ENCODE data around the gene ZNF491.
"Not testable (repeated sequence)": the region's sequence is repeated elsewhere in the genome, so short reads cannot be mapped to it uniquely, and the experiment has no call there.

ZNF491 gene

DNA sequence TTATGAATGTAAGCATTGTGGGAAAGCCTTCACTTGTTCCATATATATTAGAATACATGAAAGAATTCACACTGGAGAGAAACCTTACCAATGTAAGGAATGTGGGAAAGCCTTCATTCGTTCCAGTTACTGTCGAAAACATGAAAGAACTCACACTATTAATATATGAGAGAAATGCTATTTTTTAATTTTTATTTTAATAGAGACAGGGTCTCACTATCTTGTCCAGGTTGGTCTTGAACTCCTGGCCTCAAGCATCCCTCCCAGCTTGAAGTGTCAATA is 8.7 kb downstream of the ZNF491 start:
- no peak for DNase-seq

DNA sequence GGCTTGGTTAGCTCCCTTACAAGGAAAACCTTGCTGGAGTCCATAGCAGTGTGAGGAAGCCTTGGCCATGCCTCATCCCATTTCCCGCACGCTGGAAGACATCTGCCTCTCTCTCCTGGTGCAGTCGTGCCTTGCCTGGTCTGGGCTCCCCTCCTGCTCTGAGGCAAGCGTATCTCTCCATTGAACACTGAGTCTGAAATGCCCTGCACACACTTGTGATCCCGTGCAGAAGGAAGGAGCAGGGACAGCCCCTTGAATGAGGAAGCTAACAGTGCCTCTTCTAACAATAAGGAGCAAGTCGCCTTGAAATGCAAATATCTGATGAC is 15.3 kb downstream of the ZNF491 start:
- DNase-seq, result no peak

DNA sequence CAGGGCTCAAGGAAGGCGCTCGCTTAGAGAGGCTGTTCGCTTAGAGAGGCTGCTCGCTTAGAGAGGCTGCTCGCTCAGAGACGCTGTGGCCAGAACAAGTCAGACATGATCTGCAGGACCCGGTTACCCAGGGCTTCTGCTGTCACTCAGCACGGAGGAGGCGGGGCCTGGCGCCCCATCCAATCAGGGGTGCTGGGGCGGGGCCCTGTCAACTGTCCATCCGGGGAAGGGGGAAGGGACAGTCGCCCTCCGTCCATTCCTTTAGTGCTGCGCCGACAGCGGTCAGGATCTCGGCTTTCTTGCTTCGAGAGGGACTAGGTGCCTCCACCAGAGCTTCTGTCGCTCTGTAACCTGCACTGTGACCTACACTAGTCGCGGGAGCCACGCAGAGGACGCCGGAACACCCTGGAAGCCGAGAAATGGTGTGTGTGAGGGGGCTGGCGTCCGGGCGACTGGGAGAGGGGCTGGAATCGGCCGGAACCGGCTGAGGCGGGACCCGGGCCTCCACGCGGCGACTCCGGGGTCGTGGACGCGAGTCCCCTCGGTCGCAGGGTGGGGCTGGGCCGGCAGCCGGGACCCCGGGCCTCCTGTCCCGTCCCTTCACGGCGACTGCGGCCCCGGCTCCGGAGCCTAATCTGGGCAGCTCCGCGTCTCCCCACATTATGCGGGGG is 15.8 kb downstream of the ZNF491 start, which contains the start of gene ZNF440:
TSS of gene ZNF440 (plus strand) at position 245 of the 671 bp plus-strand sequence. CDS start at position 420, 175 bp downstream.
- DNase-seq, result peak; percentile 85

DNA sequence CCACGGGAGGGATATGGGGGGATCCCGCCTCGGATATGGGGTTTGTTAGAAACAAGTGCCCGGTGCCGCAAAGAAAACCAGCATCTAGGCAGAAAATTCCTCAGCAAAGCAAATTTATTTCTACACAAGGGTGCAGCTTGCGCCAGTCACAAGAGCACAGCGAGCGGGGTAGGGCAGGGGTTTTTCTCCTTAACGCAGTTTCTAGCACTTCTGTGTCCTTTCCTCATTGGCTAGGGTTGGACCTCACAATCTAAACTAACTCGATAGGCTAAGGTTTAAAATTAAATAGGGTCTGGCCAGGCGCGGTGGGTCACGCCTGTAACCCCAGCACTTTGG is 16.3 kb downstream of the ZNF491 start:
- no peak for DNase-seq

DNA sequence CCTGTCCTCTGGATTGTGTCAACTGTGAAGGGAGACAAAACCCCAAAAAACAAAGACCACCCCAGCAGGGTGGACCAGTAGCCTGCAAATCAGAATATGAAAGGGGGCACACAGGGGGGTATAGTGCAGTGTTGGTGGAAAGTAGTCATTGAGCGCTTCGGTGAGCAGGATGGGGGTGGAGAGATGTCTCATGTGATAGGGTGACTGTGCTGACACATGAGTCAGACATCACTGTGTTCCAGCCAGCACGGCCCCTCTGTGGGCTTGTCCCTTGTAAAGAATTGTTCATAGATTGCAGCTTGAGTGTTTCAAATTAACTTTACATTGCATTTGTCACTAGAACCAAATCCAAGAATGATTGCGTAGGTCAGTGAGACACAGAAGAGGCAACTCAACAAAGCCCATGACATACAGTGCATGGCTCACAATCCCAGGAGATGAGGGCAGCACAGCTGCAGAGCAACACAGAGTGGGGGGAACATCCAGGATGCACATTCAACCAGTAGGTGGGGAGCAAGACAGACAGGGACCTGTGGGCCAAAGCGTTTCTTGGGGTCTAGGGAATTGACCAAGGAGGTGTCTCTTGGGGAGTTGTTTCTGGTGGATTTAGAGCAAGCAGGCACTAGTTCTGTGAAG is 23.3 kb downstream of the ZNF491 start:
- DNase-seq, result no peak

DNA sequence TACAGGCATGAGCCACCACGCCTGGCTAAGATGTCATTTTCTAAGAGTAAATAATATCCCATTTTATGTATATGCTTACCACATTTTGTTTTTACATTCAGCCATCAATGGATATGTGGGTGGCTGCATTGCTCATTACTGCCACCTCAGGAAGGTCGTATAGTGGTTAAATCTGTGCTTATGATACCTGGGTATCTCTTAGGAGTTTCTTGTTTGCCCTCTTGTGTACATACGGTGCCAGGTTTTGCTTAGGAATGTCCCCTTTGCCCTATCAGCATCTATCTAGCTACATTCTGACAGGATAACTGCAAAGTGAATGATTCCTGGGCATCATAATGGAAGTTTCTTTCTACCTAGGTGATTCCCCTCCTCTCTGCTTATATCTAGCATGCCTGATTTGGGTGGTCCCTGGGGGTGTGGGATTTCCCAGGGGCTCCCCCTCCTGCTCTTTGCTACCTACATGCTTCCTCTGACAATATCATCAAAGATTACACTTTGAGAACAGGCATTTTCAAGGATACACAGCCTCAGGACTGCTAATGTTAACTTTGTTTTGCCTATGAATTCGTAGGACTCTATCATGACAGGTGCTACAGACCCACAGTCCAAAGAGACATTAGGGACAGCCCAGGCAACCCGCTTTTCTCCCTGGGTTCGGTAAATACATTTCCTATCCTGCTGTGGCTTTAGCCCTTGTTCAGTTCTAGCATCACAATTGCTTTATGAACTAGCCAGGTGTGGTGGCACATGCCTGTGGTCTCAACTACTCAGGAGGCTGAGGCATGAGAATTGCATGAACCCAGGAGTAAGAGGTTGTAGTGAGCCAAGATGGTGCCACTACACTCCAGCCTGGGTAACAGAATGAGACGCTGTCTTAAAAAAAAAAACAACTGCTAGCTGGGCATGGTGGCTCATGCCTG is 30.9 kb downstream of the ZNF491 start:
- not testable (repeated sequence) for DNase-seq

DNA sequence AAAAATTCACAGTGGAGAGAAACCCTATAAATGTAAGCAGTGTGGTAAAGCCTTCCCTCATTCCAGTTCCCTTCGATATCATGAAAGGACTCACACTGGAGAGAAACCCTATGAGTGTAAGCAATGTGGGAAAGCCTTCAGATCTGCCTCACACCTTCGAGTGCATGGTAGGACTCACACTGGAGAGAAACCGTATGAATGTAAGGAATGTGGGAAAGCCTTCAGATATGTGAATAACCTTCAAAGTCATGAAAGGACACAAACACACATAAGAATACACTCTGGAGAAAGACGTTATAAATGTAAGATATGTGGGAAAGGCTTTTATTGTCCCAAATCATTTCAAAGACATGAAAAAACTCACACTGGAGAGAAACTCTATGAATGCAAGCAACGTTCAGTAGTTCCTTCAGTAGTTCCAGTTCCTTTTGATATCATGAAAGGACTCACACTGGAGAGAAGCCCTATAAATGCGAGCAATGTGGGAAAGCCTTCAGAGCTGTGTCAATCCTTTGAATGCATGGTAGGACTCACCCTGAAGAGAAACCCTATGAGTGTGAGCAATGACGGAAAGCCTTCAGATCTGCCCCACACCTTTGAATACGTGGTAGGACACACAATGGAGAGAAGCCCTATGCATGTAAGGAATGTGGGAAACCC is 34.1 kb downstream of the ZNF491 start:
- DNase-seq, result no peak

DNA sequence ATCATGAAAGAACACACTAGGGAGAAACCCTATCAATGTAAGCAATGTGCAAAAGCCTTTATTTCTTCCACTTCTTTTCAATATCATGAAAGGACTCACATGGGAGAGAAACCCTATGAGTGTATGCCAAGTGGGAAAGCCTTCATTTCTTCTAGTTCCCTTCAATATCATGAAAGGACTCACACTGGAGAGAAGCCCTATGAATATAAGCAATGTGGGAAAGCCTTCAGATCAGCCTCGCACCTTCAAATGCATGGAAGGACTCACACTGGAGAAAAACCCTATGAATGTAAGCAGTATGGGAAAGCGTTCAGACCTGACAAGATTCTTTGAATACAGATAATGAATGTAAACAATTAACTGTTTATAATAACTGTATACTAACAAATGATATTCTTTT is 35.2 kb downstream of the ZNF491 start:
- DNase-seq, result no peak

DNA sequence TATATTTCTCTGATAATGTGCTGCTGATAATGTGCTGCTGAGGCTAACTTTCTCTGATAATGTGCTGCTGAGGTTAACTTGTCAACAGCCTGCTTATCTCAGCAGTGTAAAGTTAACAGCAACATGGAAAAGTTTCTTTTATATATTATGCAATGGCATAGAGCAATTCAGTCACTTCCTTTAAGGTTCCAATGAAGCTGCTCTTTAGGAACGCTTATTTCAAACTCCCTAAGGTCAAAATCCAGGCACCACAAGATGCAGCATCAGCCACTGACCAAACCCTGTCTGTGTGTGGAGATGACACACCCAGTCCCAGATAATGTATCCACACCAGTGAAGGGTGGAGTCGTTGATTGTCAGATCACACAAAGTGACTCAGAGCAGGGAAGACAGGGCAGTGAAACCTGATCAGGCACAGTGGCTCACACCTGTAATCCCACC is 37.3 kb downstream of the ZNF491 start:
- not testable (repeated sequence) for DNase-seq

DNA sequence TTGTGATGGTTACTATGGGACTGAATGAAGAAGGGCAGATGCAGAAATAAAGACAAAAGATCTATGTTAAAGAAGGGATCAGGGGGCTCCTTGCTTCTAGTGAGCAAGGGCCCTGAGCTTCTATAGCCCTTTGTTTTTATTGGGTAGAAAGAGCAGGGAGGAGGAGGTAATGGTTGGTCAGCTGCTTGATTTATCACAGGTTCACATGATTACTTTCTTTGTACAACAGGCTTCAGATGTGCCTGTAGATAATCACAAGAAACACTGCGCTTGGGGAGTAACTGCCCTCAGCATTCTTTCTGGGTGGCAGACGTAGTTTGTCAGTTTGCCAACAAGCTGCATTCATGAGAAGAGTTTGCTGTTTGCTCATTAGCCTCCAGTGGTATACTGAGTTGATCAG is 45.4 kb downstream of the ZNF491 start:
- no peak for DNase-seq

DNA sequence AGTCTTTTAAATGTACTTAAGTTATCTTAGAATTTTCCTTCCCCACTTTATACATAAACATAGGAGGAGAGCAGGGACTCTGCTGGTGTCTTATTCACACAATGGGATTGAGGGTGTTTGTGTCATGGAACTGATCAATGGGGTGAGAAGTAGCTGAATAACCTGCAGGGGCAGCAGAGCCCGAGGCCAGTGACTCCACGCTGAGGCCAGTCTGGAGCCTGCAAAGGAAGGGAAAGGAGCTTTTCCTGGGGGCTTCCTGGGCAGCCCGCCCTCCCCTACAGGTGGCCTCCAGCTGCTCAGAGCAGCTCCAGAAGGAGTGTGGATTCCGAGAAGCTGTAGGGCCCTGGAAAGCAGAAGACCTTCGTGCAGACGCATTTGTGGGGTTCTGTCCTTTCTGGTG is 49.3 kb downstream of the ZNF491 start:
- DNase-seq, result not testable (repeated sequence)

DNA sequence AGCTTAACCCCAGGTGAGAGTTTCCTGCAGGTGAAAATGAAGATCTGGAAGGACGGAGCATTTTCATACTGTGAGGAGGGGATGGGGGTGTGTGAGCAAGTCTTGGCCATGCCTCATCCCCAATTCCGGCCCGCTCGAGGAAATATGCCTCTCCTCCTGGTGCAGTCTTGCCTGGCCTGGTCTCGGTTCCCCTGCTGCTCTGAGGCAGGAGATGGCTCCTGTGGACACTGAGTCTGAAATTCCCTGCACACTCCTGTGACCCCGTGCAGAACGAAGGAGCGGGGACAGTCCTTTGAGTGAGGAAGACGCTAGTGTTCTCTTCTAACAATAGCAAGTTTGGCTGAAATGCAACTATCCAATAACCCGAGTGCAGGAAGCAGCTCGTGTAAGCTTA is 49.9 kb downstream of the ZNF491 start:
- DNase-seq, result no peak

DNA sequence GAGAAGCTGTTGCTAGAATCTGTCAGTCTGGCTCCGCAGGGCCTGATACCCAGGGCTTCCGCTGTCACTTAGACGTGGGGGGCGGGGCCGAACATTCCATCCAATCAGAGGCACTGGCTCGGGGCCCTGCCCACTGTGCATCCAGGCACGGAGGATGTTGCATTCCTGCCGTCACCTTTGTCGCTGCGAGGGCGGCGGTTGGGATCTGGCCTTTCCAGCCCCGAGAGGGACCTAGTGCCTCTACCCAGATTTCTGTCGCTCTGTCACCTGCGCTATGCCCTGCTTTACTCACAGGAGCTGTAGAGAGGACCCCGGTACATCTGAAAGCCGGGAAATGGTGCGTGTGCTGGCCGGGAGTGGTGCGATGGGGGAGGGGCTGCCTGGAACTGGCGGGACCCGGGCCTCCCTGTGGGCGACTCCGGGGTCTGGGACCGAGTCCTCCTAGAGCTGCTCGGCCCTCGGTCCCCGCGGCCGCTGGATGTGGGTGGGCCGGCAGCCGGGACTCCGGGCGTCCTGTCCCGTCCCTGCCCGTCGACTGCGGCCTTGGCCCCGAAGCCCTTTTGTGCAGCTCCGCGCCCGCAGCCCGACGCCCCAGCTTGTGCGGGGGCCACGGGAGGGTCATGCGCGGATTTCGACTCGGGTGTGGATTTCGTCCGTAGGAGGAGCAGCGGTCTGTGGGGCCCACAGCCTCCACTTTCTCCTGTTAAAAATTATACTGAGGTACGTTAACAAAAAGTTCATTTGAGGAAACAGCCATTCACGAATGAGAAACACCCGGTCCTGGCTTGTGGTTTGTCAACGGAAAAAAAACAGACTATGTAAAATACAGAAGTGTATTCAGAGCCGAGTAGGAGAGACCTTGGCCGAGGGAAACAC is 50.5 kb downstream of the ZNF491 start, which contains the start of gene ZNF439:
TSS of gene ZNF439 (plus strand) at position 133 of the 876 bp plus-strand sequence. CDS start at position 275, 142 bp downstream.
- peak; percentile 89 for DNase-seq

DNA sequence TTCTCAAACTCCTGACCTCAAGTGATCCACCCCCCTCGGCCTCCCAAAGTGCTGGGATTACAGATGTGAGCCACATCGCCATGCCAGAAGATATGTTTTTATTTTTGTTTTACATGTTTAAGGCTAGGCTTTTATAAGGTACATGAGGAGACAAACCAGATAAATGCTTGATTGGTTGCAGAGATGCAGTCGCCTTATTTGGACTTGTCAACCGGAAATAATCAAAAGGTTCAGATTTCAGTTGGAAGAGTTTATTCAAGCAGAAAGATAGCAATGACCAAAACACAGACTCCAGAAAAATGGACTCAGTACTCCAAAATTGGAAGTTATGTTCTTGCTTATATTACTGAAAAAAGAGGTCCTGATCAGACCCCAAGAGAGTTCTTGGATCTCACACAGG is 52.0 kb downstream of the ZNF491 start:
- not testable (repeated sequence) for DNase-seq

DNA sequence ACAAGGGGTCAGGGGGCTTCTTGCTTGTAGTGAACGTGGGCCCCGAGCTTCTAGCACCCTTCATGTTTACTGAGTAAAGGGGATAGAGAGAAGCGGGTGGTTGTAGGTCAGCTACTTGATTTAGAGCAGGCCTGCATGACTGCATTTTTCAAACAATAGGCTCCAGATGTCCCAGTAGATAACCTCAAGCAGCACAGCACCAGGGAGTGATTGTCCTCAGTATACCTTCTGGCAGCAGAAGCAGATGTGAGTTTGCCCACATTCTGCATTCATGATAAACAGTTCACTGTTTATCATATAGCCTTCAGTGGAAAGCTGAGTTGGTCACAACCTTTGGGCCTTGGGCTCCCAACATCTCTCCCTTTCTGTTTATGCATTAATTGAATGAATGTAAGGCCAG is 55.0 kb downstream of the ZNF491 start:
- no peak for DNase-seq

DNA sequence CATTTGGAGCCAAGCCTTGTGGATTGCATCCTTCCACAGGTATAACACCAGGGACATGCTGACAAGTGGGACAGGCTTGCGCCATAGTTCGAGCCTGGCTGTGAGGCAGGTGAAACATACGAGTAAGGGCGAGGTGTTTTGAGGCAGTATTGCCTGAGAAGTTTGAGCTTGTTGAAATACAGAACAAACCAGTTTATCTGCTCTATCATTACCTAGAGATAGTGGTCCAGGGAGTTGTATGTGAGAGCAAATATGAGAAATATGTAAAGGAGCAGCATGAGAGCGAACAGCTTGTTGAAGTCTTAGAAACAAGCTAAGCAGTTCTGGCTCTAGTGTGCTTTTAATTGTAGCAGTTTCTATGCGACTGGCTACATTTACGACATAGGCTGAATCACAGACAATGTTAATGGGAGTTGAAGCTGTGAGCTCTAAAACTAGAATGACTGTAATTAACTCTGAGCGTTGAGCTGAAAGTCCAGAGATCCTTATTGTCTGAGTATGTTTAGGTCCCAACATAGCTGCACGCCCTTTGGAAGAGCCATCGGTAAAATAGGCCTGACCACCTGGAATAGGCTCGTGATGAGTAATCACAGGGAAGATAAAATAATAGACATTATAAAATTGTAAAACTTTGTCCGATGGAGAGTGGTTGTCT is 58.4 kb downstream of the ZNF491 start:
- no peak for DNase-seq
